Skeletal muscle tissue (tissue), 4 donors: ENCODE results near the gene IFNL2. TPM values are rescaled to one million over a fixed set of nuclear protein-coding genes. Genes with fewer than 3 reads are reported as not detected.

Experiments used
- H3K27ac ChIP-seq: one replicate; pipeline ENCODE4 v1.7.0; 2013; ENCODE audit warnings: mild to moderate bottlenecking, low read depth, low read length, inconsistent platforms
- H3K27me3 ChIP-seq, 3 donors: one replicate each; pipeline ENCODE4 v1.7.0; 2013; ENCODE audit warnings: low read length in 3 of 3; ENCODE audit not compliant: control insufficient read depth in 3 of 3, insufficient read depth in 3 of 3
- H3K36me3 ChIP-seq, 3 donors: one replicate each; pipeline ENCODE4 v1.7.0; 2013; ENCODE audit warnings: low read length in 3 of 3; ENCODE audit not compliant: control insufficient read depth in 3 of 3, insufficient read depth in 3 of 3
- H3K4me1 ChIP-seq, 3 donors: one replicate each; pipeline ENCODE4 v1.7.0; 2013; ENCODE audit warnings: low read length in 3 of 3, mild to moderate bottlenecking in 3 of 3; ENCODE audit not compliant: control insufficient read depth in 3 of 3, insufficient read depth in 3 of 3
- H3K4me3 ChIP-seq, 3 donors: one replicate each; pipeline ENCODE4 v1.7.0; 2013; ENCODE audit warnings: low read length in 3 of 3
- H3K9ac ChIP-seq, 3 donors: one replicate each; pipeline ENCODE4 v1.7.0; 2013; ENCODE audit warnings: low read length in 3 of 3, mild to moderate bottlenecking in 3 of 3, moderate library complexity in 2 of 3, low read depth in 1 of 3
- H3K9me3 ChIP-seq, 3 donors: one replicate each; pipeline ENCODE4 v1.7.0; 2013; ENCODE audit warnings: low read length in 3 of 3; ENCODE audit not compliant: control insufficient read depth in 3 of 3
- total RNA-seq: library from RNA; depleted of rRNA; stranded (reverse); fragments of >200 nt; gene quantifications from one replicate; pipeline ENCODE4 v1.2.3, GENCODE V29; 2014
- donor health status: Osteomylitis.

IFNL2 gene
- total RNA-seq, 1 donor from 2014 or later, result not detected

- Histone ChIP-seq H3K27me3 (peaks cover 9 to 16% (median 16%) of the 10 kb centered on the region in 3 donors), H3K4me3 (no peak overlapping the region), H3K36me3 (no peaks in the 10 kb centered on the region), H3K9ac (no peak overlapping the region), H3K9me3 (no peaks in the 10 kb centered on the region), H3K27ac (no peak overlapping the region), H3K4me1 (no peaks in the 10 kb centered on the region)
Measured at GRCh38 chr19:39293394-39293793, 25.2 kb downstream of the IFNL2 start.

GRCh38 chr19:39296055-39296645, 28.0 kb downstream of the IFNL2 start, which contains the start of gene IFNL1:
Gene IFNL1 (plus strand): TSS chr19:39296407. CDS start chr19:39296422, 15 bp downstream.
- H3K4me1 ChIP-seq, result no peaks in the 10 kb centered on the region
- no peak within 1 kb of the TSS for H3K9ac ChIP-seq

GRCh38 chr19:39296906-39297305, 28.7 kb downstream of the IFNL2 start:
- H3K9me3 ChIP-seq, result no peaks in the 10 kb centered on the region
- peaks cover 7 to 17% (median 11%) of the 10 kb centered on the region in 3 donors for H3K27me3 ChIP-seq
- H3K27ac ChIP-seq, result no peak overlapping the region
- H3K36me3 ChIP-seq, result no peaks in the 10 kb centered on the region
- H3K9ac ChIP-seq, result no peak overlapping the region
- no peaks in the 10 kb centered on the region for H3K4me1 ChIP-seq
- H3K4me3 ChIP-seq, result no peak overlapping the region

More at GRCh38 chr19:39296055-39296645, 28.0 kb downstream of the IFNL2 start, which contains the start of gene IFNL1:
- Histone ChIP-seq H3K36me3 (no peaks in the 10 kb centered on the region), H3K4me3 (no peak within 1 kb of the TSS), H3K9me3 (no peaks in the 10 kb centered on the region), H3K27ac (no peak within 1 kb of the TSS), H3K27me3 (peaks cover 9 to 17% (median 14%) of the 10 kb centered on the region in 3 donors)

- no peaks in the 10 kb centered on the region for H3K9me3 ChIP-seq
- peaks cover 7 to 12% (median 11%) of the 10 kb centered on the region in 3 donors for H3K27me3 ChIP-seq
- H3K27ac ChIP-seq, result no peak overlapping the region
- no peaks in the 10 kb centered on the region for H3K36me3 ChIP-seq
- H3K9ac ChIP-seq, result no peak overlapping the region
- no peaks in the 10 kb centered on the region for H3K4me1 ChIP-seq
- H3K4me3 ChIP-seq, result no peak overlapping the region
Measured at GRCh38 chr19:39297931-39298634, 29.9 kb downstream of the IFNL2 start.

GRCh38 chr19:39299404-39299803, 31.2 kb downstream of the IFNL2 start:
- Histone ChIP-seq H3K9me3 (no peaks in the 10 kb centered on the region), H3K9ac (no peak overlapping the region), H3K36me3 (no peaks in the 10 kb centered on the region), H3K4me1 (no peaks in the 10 kb centered on the region), H3K27me3 (peaks cover 11 to 23% (median 14%) of the 10 kb centered on the region in 3 donors), H3K4me3 (no peak overlapping the region), H3K27ac (no peak overlapping the region)

GRCh38 chr19:39299832-39300231, 31.6 kb downstream of the IFNL2 start:
- Histone ChIP-seq H3K9ac (no peak overlapping the region), H3K4me1 (no peaks in the 10 kb centered on the region), H3K27me3 (peaks cover 15 to 28% (median 18%) of the 10 kb centered on the region in 3 donors), H3K9me3 (no peaks in the 10 kb centered on the region), H3K4me3 (no peak overlapping the region), H3K27ac (no peak overlapping the region), H3K36me3 (no peaks in the 10 kb centered on the region)

GRCh38 chr19:39301021-39301420, 32.8 kb downstream of the IFNL2 start:
- H3K27me3 ChIP-seq, result peaks cover 25 to 38% (median 26%) of the 10 kb centered on the region in 3 donors

GRCh38 chr19:39301562-39301961, 33.4 kb downstream of the IFNL2 start:
- Histone ChIP-seq H3K4me3 (no peak overlapping the region), H3K9ac (no peak overlapping the region), H3K9me3 (no peaks in the 10 kb centered on the region), H3K27me3 (peaks cover 27 to 39% (median 32%) of the 10 kb centered on the region in 3 donors), H3K4me1 (no peaks in the 10 kb centered on the region), H3K36me3 (no peaks in the 10 kb centered on the region), H3K27ac (no peak overlapping the region)

More at GRCh38 chr19:39301021-39301420, 32.8 kb downstream of the IFNL2 start:
- Histone ChIP-seq H3K27ac (no peak overlapping the region), H3K9ac (no peak overlapping the region), H3K36me3 (no peaks in the 10 kb centered on the region), H3K4me1 (no peaks in the 10 kb centered on the region), H3K4me3 (no peak overlapping the region), H3K9me3 (no peaks in the 10 kb centered on the region)

GRCh38 chr19:39303373-39304184, 35.4 kb downstream of the IFNL2 start:
- Histone ChIP-seq H3K9ac (no peak overlapping the region), H3K27me3 (peaks cover 41 to 49% (median 48%) of the 10 kb centered on the region in 3 donors), H3K9me3 (no peaks in the 10 kb centered on the region), H3K4me1 (no peaks in the 10 kb centered on the region), H3K36me3 (no peaks in the 10 kb centered on the region), H3K4me3 (no peak overlapping the region), H3K27ac (no peak overlapping the region)
